NK-92 (cell line): ENCODE data around the gene IL17B.
"Not testable (repeated sequence)": the region's sequence is repeated elsewhere in the genome, so short reads cannot be mapped to it uniquely, and the experiment has no call there.

Experiments
- DNase-seq: peaks from one replicate; lab custom pipeline; 2025; ENCODE audit not compliant: unreplicated experiment; lab: John Stamatoyannopoulos, UW

The IL17B gene

DNA sequence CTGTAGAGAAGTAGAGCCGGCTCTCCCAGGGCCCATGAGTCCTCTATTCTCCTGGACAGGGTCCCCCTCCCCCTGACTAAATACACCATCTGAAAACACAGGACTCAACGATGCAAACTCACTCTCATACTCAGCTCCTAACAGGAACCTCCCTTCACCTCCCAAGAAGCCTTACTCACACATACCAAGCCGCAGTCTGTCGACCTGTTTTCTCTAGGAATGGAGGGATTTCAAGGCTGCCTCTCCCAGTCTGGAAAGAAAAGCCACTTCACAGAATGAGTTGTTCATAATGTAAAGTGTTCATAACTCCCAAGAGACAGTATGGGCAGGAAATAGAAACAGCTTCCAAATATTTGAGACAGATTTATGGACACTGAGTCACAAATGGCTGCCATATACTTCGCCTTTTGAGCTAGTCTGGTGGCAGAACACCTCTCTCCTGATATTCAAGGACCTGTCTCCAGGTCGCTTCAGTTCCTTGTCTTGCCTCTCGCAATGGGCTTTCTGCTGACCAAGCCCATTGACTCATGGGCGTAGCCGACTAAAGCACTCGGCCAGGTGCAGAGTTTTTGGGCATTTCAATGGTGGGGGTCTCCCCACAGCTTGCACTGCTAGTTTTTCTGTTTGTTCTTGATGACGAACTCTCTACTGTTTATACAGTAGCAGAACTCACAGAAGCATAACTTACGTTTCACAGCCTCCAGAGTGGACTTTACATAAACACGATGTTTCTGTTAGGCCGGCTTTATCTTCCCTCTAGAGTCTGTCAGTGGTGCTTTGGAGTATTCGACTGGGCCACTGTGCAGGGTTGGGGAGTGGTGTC is 25.0 kb upstream of the IL17B start:
- no peak for DNase-seq

DNA sequence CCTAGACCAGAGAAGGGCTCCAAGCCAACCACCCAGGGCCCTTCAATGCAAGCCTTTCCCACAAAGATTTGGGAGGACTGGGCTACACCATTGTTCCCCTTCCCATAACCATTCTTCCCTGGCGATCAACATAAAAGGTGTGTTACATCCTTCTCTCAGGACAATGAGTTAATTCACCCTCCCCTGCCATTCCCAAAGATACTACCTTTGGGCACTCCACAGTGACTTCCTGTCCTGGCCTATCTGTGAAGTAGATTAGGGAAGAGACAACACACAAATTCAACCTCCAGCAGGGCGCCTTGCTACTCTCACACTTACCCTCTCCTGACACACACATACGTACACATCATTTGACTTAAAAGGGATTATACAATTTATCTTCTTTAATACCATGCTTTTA is 23.2 kb upstream of the IL17B start:
- no peak for DNase-seq

GRCh38 chr5:149401051-149401450 is 22.0 kb upstream of the IL17B start:
- no peak for DNase-seq

DNA sequence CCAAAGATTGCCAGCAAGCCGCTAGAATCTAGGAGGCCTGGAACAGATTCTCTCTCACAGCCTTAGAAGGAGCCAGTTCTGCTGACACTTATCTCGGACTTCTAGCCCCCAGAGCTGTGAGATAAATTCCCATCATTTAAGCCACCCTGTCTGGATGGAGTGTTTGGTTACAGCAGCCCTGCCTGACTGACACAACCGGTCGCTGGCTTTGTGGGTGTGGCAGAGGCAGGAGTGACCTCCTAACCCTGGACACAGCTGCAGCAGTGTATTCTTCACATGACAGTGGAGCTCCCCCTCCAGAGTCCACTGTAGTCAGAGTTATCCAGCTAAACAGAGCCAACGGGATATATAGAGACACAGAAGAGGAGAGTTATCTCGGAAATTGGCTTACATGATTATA is 21.2 kb upstream of the IL17B start:
- DNase-seq, result no peak

- DNase-seq, result no peak
Measured at GRCh38 chr5:149399775-149400174, 20.7 kb upstream of the IL17B start.

- not testable (repeated sequence) for DNase-seq
Measured at GRCh38 chr5:149398747-149399266, 19.7 kb upstream of the IL17B start.

DNA sequence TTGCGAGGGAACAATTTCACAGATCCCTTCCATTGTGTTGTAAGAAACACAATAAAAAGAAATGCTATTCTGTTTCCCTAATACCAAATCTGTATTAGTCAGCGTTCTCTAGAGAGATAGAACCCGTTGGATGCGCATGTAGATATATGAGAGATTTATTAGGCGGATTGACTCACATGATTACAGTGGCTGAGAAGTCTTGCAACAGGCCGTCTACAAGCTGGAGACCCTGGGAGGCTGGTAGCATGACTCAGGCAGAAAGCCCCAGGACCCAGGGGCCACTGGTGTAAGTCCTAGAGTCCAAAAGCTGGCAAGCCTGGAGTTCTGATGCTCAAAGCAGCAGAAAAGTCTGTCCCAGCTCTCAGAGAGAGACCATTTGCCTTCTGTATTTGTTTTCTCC is 18.4 kb upstream of the IL17B start:
- no peak for DNase-seq

GRCh38 chr5:149394996-149395395 is 15.9 kb upstream of the IL17B start:
- DNase-seq, result not testable (repeated sequence)

- DNase-seq, result no peak
Measured at GRCh38 chr5:149392718-149393117, 13.6 kb upstream of the IL17B start.

DNA sequence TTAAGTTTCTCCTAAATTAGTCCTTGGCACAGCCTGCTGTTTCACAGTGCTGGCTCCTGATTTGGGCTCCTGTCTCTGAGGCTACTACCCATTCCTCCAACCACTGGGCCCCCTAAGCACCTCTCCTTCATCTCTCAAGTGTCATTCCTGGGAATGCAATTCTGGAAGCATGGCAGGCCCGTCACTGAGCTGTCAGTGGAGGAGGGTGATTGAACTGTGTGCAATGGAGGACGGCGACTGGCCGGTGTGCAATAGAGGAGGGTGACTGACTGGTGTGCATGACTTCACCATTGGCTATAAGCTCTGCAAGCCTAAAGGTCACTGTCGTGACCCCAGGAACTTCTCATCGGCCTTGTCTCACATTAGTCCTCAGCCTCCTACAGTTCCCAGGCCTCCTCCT is 12.4 kb upstream of the IL17B start:
- DNase-seq, result no peak

DNA sequence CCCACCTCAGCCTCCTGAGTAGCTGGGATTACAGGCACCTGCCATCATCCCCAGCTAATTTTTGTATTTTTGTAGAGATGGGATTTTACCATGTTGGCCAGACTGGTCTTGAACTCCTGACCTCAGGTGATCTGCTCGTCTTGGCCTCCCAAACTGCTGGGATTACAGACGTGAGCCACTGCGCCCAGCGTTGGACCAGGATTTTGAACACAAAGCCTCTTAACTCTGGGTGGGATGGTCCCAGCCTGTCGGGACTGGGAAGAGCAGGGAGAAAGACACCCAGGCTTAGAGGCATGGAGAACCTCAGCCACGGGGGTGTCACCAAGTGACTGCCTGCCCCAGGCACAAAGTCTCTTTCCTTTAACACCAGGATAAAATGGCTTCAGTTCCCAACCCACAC is 12.0 kb upstream of the IL17B start:
- not testable (repeated sequence) for DNase-seq

GRCh38 chr5:149389552-149390495 is 10.7 kb upstream of the IL17B start:
- DNase-seq, result no peak

DNA sequence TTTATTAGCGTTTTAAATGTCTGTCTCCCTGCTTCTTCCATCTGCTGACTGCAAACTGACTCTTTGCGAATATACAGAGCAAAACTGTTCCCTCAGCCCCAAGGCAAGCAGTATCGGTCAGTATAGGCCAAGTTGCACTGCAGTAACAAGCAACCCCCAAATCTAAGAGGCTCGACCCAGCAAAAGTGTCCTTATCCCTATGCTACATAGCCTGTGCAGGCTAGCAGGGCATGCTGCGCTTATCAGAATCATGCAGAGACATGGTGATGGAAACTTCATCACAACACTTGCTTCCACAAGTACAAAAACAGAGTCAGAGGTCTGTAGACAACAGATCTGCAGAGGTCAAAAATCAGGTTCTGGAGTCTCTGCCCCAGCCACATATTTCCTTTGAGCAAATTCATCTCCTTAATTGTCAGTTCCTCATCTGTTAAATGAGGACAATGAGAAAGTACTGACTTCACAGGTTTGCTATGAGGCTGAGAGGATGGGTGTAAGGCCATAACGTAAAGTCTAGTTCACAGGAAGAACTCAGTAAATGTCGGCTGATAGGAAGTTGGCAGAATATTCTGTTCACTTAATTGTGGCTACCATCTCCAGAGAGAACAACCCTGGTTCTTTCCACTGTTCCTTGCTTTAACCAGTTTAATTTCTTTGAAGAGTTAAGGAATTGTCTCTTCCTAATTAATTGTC is 9.6 kb upstream of the IL17B start:
- no peak for DNase-seq

GRCh38 chr5:149387982-149388381 is 8.9 kb upstream of the IL17B start:
- DNase-seq, result no peak

DNA sequence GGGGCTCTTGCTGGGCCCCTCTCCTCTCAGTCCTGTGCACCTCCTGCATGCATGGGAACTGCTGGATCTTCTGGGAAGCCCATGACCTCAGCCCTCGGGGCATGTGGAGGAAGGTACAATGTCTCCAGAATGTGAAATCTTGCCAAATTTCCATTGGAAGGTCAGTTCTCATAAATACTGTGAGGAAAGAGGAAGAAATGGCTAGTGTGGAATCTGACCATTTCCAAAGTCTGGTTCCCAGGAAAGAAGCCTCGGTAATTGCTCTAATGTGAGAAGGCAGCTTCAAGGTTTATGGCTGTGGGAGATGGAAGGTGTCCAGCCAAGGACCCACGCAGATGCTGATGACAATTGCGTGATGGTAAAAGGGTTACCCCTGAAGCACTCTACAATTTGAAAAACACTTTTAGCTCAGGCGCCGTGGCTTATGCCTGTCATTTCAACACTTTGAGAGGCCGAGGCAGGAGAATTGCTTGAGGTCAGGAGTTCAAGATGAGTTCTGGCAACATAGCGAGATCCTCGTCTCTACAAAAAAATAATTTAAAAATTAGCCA is 8.1 kb upstream of the IL17B start:
- DNase-seq, result no peak

DNA sequence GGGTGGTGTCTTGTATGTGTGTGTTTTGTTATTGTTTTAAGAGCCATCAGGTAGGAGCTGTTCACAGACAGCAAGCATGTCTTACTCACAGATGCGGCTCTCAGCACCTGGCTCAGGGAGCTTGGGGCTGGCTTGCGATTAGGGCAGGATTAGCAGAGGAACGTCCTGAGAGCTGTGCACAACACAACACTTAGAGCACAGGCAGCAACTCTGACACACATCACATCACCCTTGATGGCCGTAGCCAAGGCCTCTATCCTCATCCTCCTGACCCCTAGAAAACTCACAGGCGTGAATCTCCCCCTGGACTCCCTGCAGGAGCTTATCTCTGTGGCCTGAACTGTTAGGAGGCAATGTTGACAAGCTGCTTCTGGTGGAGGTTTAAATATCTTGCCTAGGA is 7.1 kb upstream of the IL17B start:
- DNase-seq, result no peak

GRCh38 chr5:149383399-149383798 is 4.3 kb upstream of the IL17B start:
- no peak for DNase-seq

- no peak for DNase-seq
Measured at GRCh38 chr5:149382517-149383220, 3.6 kb upstream of the IL17B start.

GRCh38 chr5:149381986-149382338 is 2.9 kb upstream of the IL17B start:
- DNase-seq, result no peak

DNA sequence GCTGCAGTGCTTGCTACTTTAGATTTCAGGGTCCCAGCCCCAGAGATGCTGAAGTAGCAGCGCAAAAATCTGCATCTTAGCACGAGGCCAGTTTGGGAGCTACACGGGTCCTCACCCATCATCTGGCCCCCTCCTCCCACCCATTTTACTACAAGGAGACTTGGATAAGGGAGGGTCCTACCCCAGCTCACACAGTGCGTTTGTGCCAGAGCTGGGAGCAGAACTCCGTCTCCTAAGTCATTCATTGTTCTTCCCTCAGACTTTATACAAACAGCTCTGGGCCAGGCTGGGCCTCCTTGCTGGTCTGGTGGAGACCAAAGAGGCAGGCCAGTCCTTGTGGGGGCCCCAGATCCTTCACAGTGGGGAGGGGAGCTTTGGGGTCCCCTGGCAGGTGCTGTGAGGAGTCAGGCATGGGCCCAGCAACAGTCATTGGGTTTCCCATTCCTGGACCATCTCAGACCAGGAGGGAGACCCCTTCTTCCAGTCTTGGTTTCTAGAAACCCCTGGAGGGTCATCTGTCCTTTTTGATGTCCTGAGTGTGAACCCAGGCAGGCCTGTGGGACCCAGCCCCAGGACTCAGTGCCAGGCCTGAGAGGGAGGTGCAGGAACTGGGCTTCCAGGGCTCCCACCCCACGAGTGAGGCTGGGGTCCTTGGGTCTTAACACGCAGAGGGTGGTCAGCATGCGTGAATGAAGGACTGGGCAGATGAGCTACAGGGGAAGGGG is 2.3 kb upstream of the IL17B start:
- no peak for DNase-seq
